ENCODE data around the gene APOC1. TPM values are rescaled to one million over a fixed set of nuclear protein-coding genes. Genes with fewer than 3 reads are reported as not detected.

APOC1 gene
- total RNA-seq, 2 experiments from 2014 or later: 1.1 to 2.0 TPM

DNA sequence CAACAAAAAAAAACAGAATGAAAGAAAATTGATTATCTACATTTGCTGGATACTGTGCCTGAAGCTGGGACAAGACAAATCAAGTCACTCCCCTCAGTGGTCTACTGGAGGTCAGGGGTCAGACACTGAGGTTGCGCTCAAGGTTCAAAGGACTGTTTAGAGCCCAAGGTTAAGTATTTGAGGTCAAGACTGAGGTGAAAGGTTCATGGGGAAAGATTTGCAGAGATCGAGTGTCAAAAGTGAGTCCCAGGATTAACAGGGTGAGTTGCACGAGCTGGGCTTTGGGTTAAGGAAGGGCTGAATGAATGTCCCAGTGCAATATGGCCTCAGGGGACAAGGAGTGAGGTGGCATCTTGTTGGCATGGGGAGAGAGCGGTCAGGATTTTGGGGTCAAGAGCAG lies 26.8 kb upstream of the APOC1 start:
- ChIA-PET CTCF (interaction anchor here (1.2 to 1.3 kb wide), 2 partner anchors 16 to 198 kb away, joined by 3 to 4 read pairs; no protein-coding TSS in a partner anchor), POLR2A (interaction anchor here (0.6 kb wide), 1 partner anchor 1218 kb away, joined by 9 read pairs; the partner anchor contains the start of gene PLAUR)

GRCh38 chr19:44888335-44888734 lies 26.1 kb upstream of the APOC1 start:
- ChIA-PET CTCF (interaction anchor here (1.2 kb wide), 1 partner anchor 199 kb away, joined by 4 read pairs; no protein-coding TSS in a partner anchor), POLR2A (interaction anchor here (0.6 kb wide), 1 partner anchor 1218 kb away, joined by 9 read pairs; the partner anchor contains the start of gene PLAUR)

DNA sequence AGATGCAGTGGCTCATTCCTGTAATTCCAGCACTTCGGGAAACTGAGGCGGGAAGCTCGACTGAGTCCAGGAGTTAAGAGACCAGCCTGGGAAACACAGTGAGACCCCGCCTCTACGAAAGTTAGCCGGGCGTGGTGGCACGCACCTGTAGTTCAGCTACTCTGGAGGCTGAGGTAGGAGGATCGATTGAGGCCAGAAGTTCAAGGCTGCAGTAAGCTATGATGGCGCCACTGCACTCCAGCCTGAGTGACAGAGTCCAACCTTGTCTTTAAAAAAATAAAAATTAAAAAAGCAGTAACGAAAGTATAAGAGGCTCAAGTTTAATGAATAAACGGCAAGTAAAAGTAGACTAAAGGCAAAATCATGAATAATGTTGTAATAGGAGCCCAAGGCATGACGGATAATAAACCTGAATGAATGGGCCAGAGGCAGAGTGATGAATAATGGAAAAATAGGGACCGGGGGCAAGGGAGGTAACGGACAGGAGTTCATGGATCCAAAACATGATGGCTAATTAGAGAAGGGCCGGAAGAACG lies 24.5 kb upstream of the APOC1 start:
- POLR2A ChIA-PET: interaction anchor here (0.5 to 1.4 kb wide), 3 partner anchors 20 to 828 kb away, joined by 3 to 6 read pairs (median 3); no protein-coding TSS in a partner anchor

GRCh38 chr19:44890366-44891015 lies 23.9 kb upstream of the APOC1 start:
- CTCF ChIA-PET: interaction anchor here (0.8 to 1.9 kb wide), 4 partner anchors 12 to 120 kb away, joined by 3 to 6 read pairs (median 3); no protein-coding TSS in a partner anchor
- POLR2A ChIA-PET: interaction anchor here (0.7 to 1.4 kb wide), 2 partner anchors 21 to 827 kb away, joined by 3 to 6 read pairs; no protein-coding TSS in a partner anchor

More for the DNA sequence above, 24.5 kb upstream of the APOC1 start:
- CTCF ChIA-PET: interaction anchor here (0.8 to 1.9 kb wide), 4 partner anchors 11 to 119 kb away, joined by 3 to 6 read pairs (median 3); no protein-coding TSS in a partner anchor

- ChIA-PET POLR2A (interaction anchor here (1.4 kb wide), 1 partner anchor 22 kb away, joined by 6 read pairs; no protein-coding TSS in a partner anchor), CTCF (interaction anchor here (1.3 to 1.9 kb wide), 3 partner anchors 12 to 63 kb away, joined by 3 to 6 read pairs (median 6); partner anchors contain the start of gene APOE)
Measured at GRCh38 chr19:44891016-44891882, 23.2 kb upstream of the APOC1 start, which contains the start of gene TOMM40. TSS of gene TOMM40 (plus strand) at chr19:44891254. CDS start at chr19:44891416, 162 bp downstream.

GRCh38 chr19:44892932-44893331 lies 21.5 kb upstream of the APOC1 start:
- POLR2A ChIA-PET: no interaction called here
- CTCF ChIA-PET: interaction anchor here (1.1 to 1.3 kb wide), 2 partner anchors 10 to 12 kb away, joined by 6 read pairs; partner anchors contain the start of gene APOE

GRCh38 chr19:44893332-44894051 lies 20.9 kb upstream of the APOC1 start:
- POLR2A ChIA-PET: no interaction called here
- CTCF ChIA-PET: interaction anchor here (0.9 kb wide), 1 partner anchor 10 kb away, joined by 4 read pairs; no protein-coding TSS in a partner anchor

DNA sequence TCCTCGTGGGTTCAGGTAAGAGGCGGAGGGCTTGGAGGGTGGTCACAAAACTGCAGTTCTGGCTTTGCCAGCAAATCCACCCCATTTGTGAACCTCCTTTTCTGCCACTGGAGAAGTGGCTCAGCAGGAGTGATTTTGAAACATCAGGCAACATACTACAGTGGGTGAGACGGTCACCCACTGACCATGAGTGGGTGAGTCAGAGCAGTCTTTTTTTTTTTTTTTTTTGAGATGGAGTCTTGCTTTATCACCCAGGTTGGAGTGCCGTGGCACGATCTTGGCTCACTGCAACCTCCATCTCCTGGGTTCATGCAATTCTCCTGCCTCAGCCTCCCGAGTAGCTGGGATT lies 20.4 kb upstream of the APOC1 start:
- POLR2A ChIA-PET: no interaction called here
- CTCF ChIA-PET: interaction anchor here (0.9 kb wide), 1 partner anchor 9 kb away, joined by 4 read pairs; no protein-coding TSS in a partner anchor

- ChIA-PET POLR2A (no interaction called here), CTCF (interaction anchor here (0.5 to 1.1 kb wide), 2 partner anchors 9 to 183 kb away, joined by 3 to 5 read pairs; no protein-coding TSS in a partner anchor)
Measured at GRCh38 chr19:44894946-44895345, 19.5 kb upstream of the APOC1 start.

DNA sequence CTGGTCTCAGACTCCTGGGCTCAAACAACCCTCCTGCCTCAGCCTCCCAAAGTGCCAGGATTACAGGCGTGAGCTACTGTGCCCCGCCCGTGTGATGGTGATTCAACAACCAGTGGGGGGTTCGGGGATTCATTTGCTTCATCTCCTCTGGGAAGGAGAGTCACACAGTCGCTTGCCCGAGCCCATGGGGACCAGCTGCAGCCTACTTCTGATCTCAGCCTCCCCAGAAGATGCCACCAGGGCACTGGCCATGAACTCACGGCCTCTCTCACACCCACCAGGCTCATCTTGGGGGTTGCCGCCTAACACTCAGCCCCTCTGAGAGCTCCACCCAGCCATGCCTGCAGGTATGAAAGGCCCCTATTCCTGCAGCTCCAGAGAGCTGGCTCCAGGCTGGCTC lies 16.6 kb upstream of the APOC1 start:
- ChIA-PET CTCF (no interaction called here), POLR2A (no interaction called here)

DNA sequence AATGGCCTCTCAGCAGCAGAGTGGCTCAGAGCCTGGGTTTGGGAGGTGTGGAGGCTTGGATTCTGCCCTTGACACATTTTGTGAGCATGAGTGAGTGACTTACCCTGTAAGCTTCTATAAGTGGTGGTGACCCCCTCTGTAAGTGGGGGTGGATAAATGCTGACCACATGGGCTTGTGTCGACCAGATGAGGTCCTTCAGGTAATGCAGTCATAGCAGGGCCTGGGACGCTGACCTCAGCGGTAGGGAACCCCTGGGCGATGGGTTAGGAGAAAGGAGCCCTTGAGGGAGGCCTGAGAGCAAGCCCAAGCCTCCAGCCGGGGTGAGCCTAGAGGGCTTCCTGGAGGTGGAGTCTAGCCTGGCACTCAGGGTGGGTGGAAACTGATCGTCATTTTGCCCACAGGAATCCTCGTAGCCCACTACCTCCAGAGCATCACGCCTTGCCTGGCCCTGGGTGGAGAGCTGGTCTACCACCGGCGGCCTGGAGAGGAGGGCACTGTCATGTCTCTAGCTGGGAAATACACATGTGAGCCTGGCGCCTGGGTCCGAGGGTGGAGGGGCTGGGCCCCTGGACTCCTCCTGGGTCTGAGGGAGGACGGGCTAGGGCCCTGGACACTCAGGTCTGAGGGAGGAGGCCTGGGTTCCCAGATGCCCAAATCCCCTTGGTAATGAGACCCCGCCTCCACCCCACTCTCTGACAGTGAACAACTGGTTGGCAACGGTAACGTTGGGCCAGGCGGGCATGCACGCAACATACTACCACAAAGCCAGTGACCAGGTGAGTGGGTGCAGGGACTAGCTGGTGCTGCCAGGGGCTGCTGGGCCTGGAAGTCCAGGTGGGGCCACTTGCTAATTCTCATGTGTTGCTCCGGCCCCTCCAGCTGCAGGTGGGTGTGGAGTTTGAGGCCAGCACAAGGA lies 13.8 kb upstream of the APOC1 start:
- ChIA-PET POLR2A (no interaction called here), CTCF (interaction anchor here (1.2 kb wide), 1 partner anchor 11 kb away, joined by 5 read pairs; no protein-coding TSS in a partner anchor)

- POLR2A ChIA-PET: interaction anchor here (0.7 kb wide), 1 partner anchor 11 kb away, joined by 3 read pairs; no protein-coding TSS in a partner anchor
- CTCF ChIA-PET: interaction anchor here (0.9 to 2.3 kb wide), 6 partner anchors 8 to 49 kb away, joined by 4 to 7 read pairs (median 6); no protein-coding TSS in a partner anchor
Measured at GRCh38 chr19:44903216-44903601, 11.2 kb upstream of the APOC1 start.

GRCh38 chr19:44903602-44904425 lies 10.6 kb upstream of the APOC1 start:
- ChIA-PET POLR2A (interaction anchor here (0.6 kb wide), 1 partner anchor 188 kb away, joined by 5 read pairs; no protein-coding TSS in a partner anchor), CTCF (interaction anchor here (0.7 to 2.3 kb wide), 10 partner anchors 9 to 155 kb away, joined by 3 to 7 read pairs (median 5); no protein-coding TSS in a partner anchor)

- ChIA-PET CTCF (interaction anchor here (0.7 to 2.3 kb wide), 11 partner anchors 8 to 154 kb away, joined by 3 to 8 read pairs (median 5); no protein-coding TSS in a partner anchor), POLR2A (interaction anchor here (0.6 kb wide), 1 partner anchor 188 kb away, joined by 5 read pairs; no protein-coding TSS in a partner anchor)
Measured at GRCh38 chr19:44904426-44904994, 9.9 kb upstream of the APOC1 start.

GRCh38 chr19:44905437-44906160 lies 8.8 kb upstream of the APOC1 start, which contains the start of gene APOE:
TSS of gene APOE (plus strand) at chr19:44905796. CDS start at chr19:44906625, 829 bp downstream.
- CTCF ChIA-PET: interaction anchor here (0.7 to 2.3 kb wide), 6 partner anchors 7 to 153 kb away, joined by 3 to 8 read pairs (median 5); no protein-coding TSS in a partner anchor

More at GRCh38 chr19:44905437-44906160, 8.8 kb upstream of the APOC1 start, which contains the start of gene APOE:
- POLR2A ChIA-PET: interaction anchor here (0.5 to 0.6 kb wide), 3 partner anchors 58 to 241 kb away, joined by 4 to 6 read pairs (median 5); no protein-coding TSS in a partner anchor

Data from activated CD8-positive, alpha-beta memory T cell treated with anti-CD3 and anti-CD28 coated beads for 36 hours (primary cell).